NCI-H1930 (cell line): Measurements from ENCODE around the gene TTC9B.

ENCODE experiments used
- DNase-seq, 2 experiments: peaks; one replicate each; lab custom pipeline; 2025; lab: John Stamatoyannopoulos, UW

TTC9B gene

GRCh38 chr19:40247735-40248262, 29.6 kb upstream of the TTC9B start:
- no peak for DNase-seq

- DNase-seq = no peak
Measured at GRCh38 chr19:40247178-40247577, 29.0 kb upstream of the TTC9B start.

- no peak for DNase-seq
Measured at GRCh38 chr19:40246292-40247073, 28.3 kb upstream of the TTC9B start.

- DNase-seq = no peak
Measured at GRCh38 chr19:40245506-40246128, 27.4 kb upstream of the TTC9B start.

GRCh38 chr19:40244579-40245317, 26.6 kb upstream of the TTC9B start:
- DNase-seq = no peak

- no peak for DNase-seq
Measured at GRCh38 chr19:40243181-40243580, 25.0 kb upstream of the TTC9B start.

- DNase-seq = no peak
Measured at GRCh38 chr19:40242480-40242879, 24.3 kb upstream of the TTC9B start.

- DNase-seq = no peak
Measured at GRCh38 chr19:40241809-40242384, 23.7 kb upstream of the TTC9B start.

GRCh38 chr19:40241125-40241808, 23.1 kb upstream of the TTC9B start:
- no peak for DNase-seq

GRCh38 chr19:40240332-40240731, 22.1 kb upstream of the TTC9B start:
- no peak for DNase-seq

- DNase-seq = no peak
Measured at GRCh38 chr19:40239415-40240226, 21.4 kb upstream of the TTC9B start.

GRCh38 chr19:40238775-40239174, 20.6 kb upstream of the TTC9B start:
- no peak for DNase-seq

GRCh38 chr19:40237791-40238190, 19.6 kb upstream of the TTC9B start:
- no peak for DNase-seq

- DNase-seq = no peak
Measured at GRCh38 chr19:40236366-40236765, 18.2 kb upstream of the TTC9B start.

- no peak for DNase-seq
Measured at GRCh38 chr19:40236026-40236355, 17.8 kb upstream of the TTC9B start.

- no peak for DNase-seq
Measured at GRCh38 chr19:40235238-40236025, 17.2 kb upstream of the TTC9B start.

GRCh38 chr19:40234429-40235237, 16.4 kb upstream of the TTC9B start:
- DNase-seq = no peak

- DNase-seq = no peak
Measured at GRCh38 chr19:40233811-40234389, 15.7 kb upstream of the TTC9B start.
